Measurements from ENCODE around the gene HFM1. TPM values are rescaled to one million over a fixed set of nuclear protein-coding genes. Genes with fewer than 3 reads are reported as not detected.

Gene HFM1
- total RNA-seq, 1 experiment from 2014 or later: 2.4 TPM

- Histone ChIP-seq H4K8ac (replicated peaks; ENCODE audit: insufficient read length, low read depth, low read length) (no peak overlapping the region), H3K4ac (ENCODE audit: low read depth, low read length) (no peak overlapping the region), H2BK120ac (ENCODE audit: low read depth, low read length, poor library complexity, severe bottlenecking) (no peak overlapping the region), H3K9ac (ENCODE audit: extremely low read depth, insufficient read length, low read length) (no peak overlapping the region), H3K23ac (ENCODE audit: insufficient read length, low read depth, low read length) (no peak overlapping the region), H2BK20ac (ENCODE audit: low read depth, low read length, poor library complexity, severe bottlenecking) (no peak overlapping the region), H2BK15ac (ENCODE audit: low read depth, low read length) (no peak overlapping the region), H3T11ph (ENCODE audit: low read length) (no peak overlapping the region), H3K9me3 (ENCODE audit: control insufficient read depth, low read depth, low read length) (no peaks in the 10 kb centered on the region), H2BK5ac (ENCODE audit: insufficient read length, low read length) (no peak overlapping the region), H3K27me3 (ENCODE audit: insufficient read depth, low read length) (no peaks in the 10 kb centered on the region), H3K4me2 (ENCODE audit: insufficient read depth, insufficient read length, low read length) (no peak overlapping the region), H3K79me1 (ENCODE audit: insufficient read depth, low read depth, low read length, poor library complexity, severe bottlenecking) (no peaks in the 10 kb centered on the region), H4K5ac (ENCODE audit: insufficient read length, low read depth, low read length) (no peak overlapping the region), H3K79me2 (ENCODE audit: insufficient read depth, low read length) (no peaks in the 10 kb centered on the region), H2BK12ac (ENCODE audit: insufficient read length, low read depth, low read length) (no peak overlapping the region), H3K14ac (ENCODE audit: insufficient read depth, low read length) (no peak overlapping the region), H4K20me1 (ENCODE audit: control insufficient read depth, insufficient read depth, insufficient read length) (no peaks in the 10 kb centered on the region), H3K4me1 (ENCODE audit: insufficient read depth, low read length) (no peaks in the 10 kb centered on the region), H2AFZ (ENCODE audit: low read length) (no peak overlapping the region), H4K91ac (ENCODE audit: insufficient read length, low read depth, low read length) (no peak overlapping the region), H3K27ac (ENCODE audit: insufficient read length, low read depth, low read length) (no peak overlapping the region), H2AK5ac (ENCODE audit: insufficient read length, low read length) (no peak overlapping the region), H3K23me2 (ENCODE audit: insufficient read length, low read depth, low read length, poor library complexity, severe bottlenecking) (no peaks in the 10 kb centered on the region), H3K56ac (ENCODE audit: insufficient read length, low read depth, low read length) (no peak overlapping the region), H3K18ac (ENCODE audit: insufficient read length, low read depth, low read length) (no peak overlapping the region)
- Mint-ChIP-seq H3K36me3 (ENCODE audit: insufficient read depth in 1 of 3, low read depth in 3 of 3) (no peaks in the 10 kb centered on the region), H3K4me1 (peaks cover 5 to 14% of the 10 kb centered on the region in 2 experiments), H3K4me3 (no peak overlapping the region), H3K27ac (no peak overlapping the region), H3K27me3 (ENCODE audit: low read depth) (no peaks in the 10 kb centered on the region), H3K9me3 (no peaks in the 10 kb centered on the region)
- WGBS (ENCODE audit: extremely low coverage, insufficient read length, low lambda C conversion rate): no CpG with 5 or more reads among the region's 7 CpGs
- TF ChIP-seq CTCF (conservative IDR thresholded peaks at IDR 0.05): peak; percentile 39; the same call in 1 of the 3 replicates
- DNase-seq: no peak
Observed at GRCh38 chr1:91406773-91407389, 2.2 kb upstream of the HFM1 start.

All from H9 (cell line).